ENCODE measurements around the gene CELF6. TPM values are rescaled to one million over a fixed set of nuclear protein-coding genes. Genes with fewer than 3 reads are reported as not detected.

CELF6 gene
- total RNA-seq, 1 donor from 2014 or later = 1.9 TPM

- DNase-seq (ENCODE audit: extremely low spot score, unreplicated experiment) = no peak
- Mint-ChIP-seq H3K4me3 (no peak overlapping the region), H3K27ac (no peak overlapping the region), H3K27me3 (peaks cover 37% of the 10 kb centered on the region), H3K36me3 (no peaks in the 10 kb centered on the region), H3K9me3 (no peaks in the 10 kb centered on the region), H3K4me1 (ENCODE audit: unreplicated experiment) (no peaks in the 10 kb centered on the region)
- no peak for TF ChIP-seq CTCF (conservative IDR thresholded peaks at IDR 0.05)
Measured at GRCh38 chr15:72289597-72290325, 30.2 kb downstream of the CELF6 start.

- TF ChIP-seq CTCF (conservative IDR thresholded peaks at IDR 0.05) = no peak
- peaks cover 33% of the 10 kb centered on the region for H3K27me3 Mint-ChIP-seq
- no peaks in the 10 kb centered on the region for H3K4me1 Mint-ChIP-seq (ENCODE audit: unreplicated experiment)
- no peak overlapping the region for H3K27ac Mint-ChIP-seq
- no peaks in the 10 kb centered on the region for H3K36me3 Mint-ChIP-seq
- H3K4me3 Mint-ChIP-seq = no peak overlapping the region
- H3K9me3 Mint-ChIP-seq = no peaks in the 10 kb centered on the region
- DNase-seq (ENCODE audit: extremely low spot score, unreplicated experiment) = no peak
Measured at GRCh38 chr15:72288796-72289596, 31.0 kb downstream of the CELF6 start.

GRCh38 chr15:72285927-72286516, 33.9 kb downstream of the CELF6 start:
- peak; percentile 67 for TF ChIP-seq CTCF (conservative IDR thresholded peaks at IDR 0.05)
- H3K36me3 Mint-ChIP-seq = no peaks in the 10 kb centered on the region
- H3K27ac Mint-ChIP-seq = no peak overlapping the region
- no peaks in the 10 kb centered on the region for H3K9me3 Mint-ChIP-seq
- no peak overlapping the region for H3K4me3 Mint-ChIP-seq
- no peaks in the 10 kb centered on the region for H3K4me1 Mint-ChIP-seq (ENCODE audit: unreplicated experiment)
- DNase-seq (ENCODE audit: extremely low spot score, unreplicated experiment) = no peak
- H3K27me3 Mint-ChIP-seq = peaks cover 17% of the 10 kb centered on the region

- Mint-ChIP-seq H3K4me1 (ENCODE audit: unreplicated experiment) (no peaks in the 10 kb centered on the region), H3K9me3 (no peaks in the 10 kb centered on the region), H3K36me3 (no peaks in the 10 kb centered on the region), H3K27me3 (peaks cover 10% of the 10 kb centered on the region), H3K27ac (no peak overlapping the region), H3K4me3 (no peak overlapping the region)
- no peak for DNase-seq (ENCODE audit: extremely low spot score, unreplicated experiment)
- TF ChIP-seq CTCF (conservative IDR thresholded peaks at IDR 0.05) = no peak
Measured at GRCh38 chr15:72285402-72285801, 34.6 kb downstream of the CELF6 start.

GRCh38 chr15:72284781-72285180, 35.2 kb downstream of the CELF6 start:
- TF ChIP-seq CTCF (conservative IDR thresholded peaks at IDR 0.05) = no peak
- H3K9me3 Mint-ChIP-seq = no peaks in the 10 kb centered on the region
- H3K36me3 Mint-ChIP-seq = no peaks in the 10 kb centered on the region
- no peak overlapping the region for H3K27ac Mint-ChIP-seq
- H3K4me1 Mint-ChIP-seq (ENCODE audit: unreplicated experiment) = no peaks in the 10 kb centered on the region
- H3K27me3 Mint-ChIP-seq = peaks cover 9% of the 10 kb centered on the region
- DNase-seq (ENCODE audit: extremely low spot score, unreplicated experiment) = no peak
- no peak overlapping the region for H3K4me3 Mint-ChIP-seq
